Mucosa of rectum (tissue), 2 donors: ENCODE data around the gene ENO2.

Source experiments
- H3K27ac ChIP-seq, 2 donors: one replicate each; pipeline ENCODE4 v1.7.0; 2013; ENCODE audit warnings: inconsistent platforms in 2 of 2, low read depth in 2 of 2, low read length in 2 of 2
- H3K27me3 ChIP-seq, 2 donors: one replicate each; pipeline ENCODE4 v1.7.0; 2013; ENCODE audit warnings: low read length in 2 of 2; ENCODE audit not compliant: control insufficient read depth in 2 of 2, insufficient read depth in 2 of 2
- H3K36me3 ChIP-seq, 2 donors: one replicate each; pipeline ENCODE4 v1.7.0; 2013; ENCODE audit warnings: low read length in 2 of 2; ENCODE audit not compliant: control insufficient read depth in 2 of 2, insufficient read depth in 2 of 2
- H3K4me1 ChIP-seq, 2 donors: one replicate each; pipeline ENCODE4 v1.7.0; 2013; ENCODE audit warnings: low read length in 2 of 2, mild to moderate bottlenecking in 1 of 2; ENCODE audit not compliant: control insufficient read depth in 2 of 2, insufficient read depth in 2 of 2
- H3K4me3 ChIP-seq, 2 donors: one replicate each; pipeline ENCODE4 v1.7.0; 2013; ENCODE audit warnings: low read length in 2 of 2
- H3K9ac ChIP-seq, 2 donors: one replicate each; pipeline ENCODE4 v1.7.0; 2013; ENCODE audit warnings: low read length in 2 of 2, low read depth in 1 of 2, mild to moderate bottlenecking in 1 of 2
- H3K9me3 ChIP-seq, 2 donors: one replicate each; pipeline ENCODE4 v1.7.0; 2013; ENCODE audit warnings: low read length in 2 of 2; ENCODE audit not compliant: control insufficient read depth in 2 of 2
- donor health status: healthy.
- donor health status: Normal muscosa, but diverticular disease.

ENO2 gene

GRCh38 chr12:6970096-6970527 lies 55.7 kb downstream of the ENO2 start:
- Histone ChIP-seq H3K36me3 (peaks cover 47 to 48% of the 10 kb centered on the region in 2 donors), H3K27ac (peak overlapping the region; percentile 71 to 89), H3K9me3 (no peaks in the 10 kb centered on the region), H3K4me3 (peak overlapping the region; percentile 77 to 100), H3K9ac (peak overlapping the region; percentile 93 to 94), H3K27me3 (no peaks in the 10 kb centered on the region), H3K4me1 (peaks cover 34 to 37% of the 10 kb centered on the region in 2 donors)
